Vagina (tissue), 2 donors: Measurements from ENCODE around the gene BUB1B. TPM values are rescaled to one million over a fixed set of nuclear protein-coding genes. Genes with fewer than 3 reads are reported as not detected.

Experiments
- DNase-seq, 2 donors: peaks; one replicate each; pipeline ENCODE4 v3.0.0-alpha.2; 2017; ENCODE audit errors: extremely low spot score in 2 of 2
- H3K27ac ChIP-seq: fragments of 200-600 bp; sonication (generic); one replicate; pipeline ENCODE4 v1.5.1; 2019
- H3K27me3 ChIP-seq: fragments of 200-600 bp; sonication (generic); one replicate; pipeline ENCODE4 v1.5.1; 2019
- H3K36me3 ChIP-seq, 2 donors: fragments of 200-600 bp; sonication (generic); one replicate each; pipeline ENCODE4 v1.5.1; 2017 to 2019
- H3K4me1 ChIP-seq: fragments of 200-600 bp; sonication (generic); one replicate; pipeline ENCODE4 v1.5.1; 2019
- H3K4me3 ChIP-seq, 2 donors: fragments of 200-600 bp; sonication (generic); 1 replicate in 1 of 2; 2 replicates in 1 of 2; pipeline ENCODE4 v1.5.1; 2016 to 2019
- H3K9me3 ChIP-seq: fragments of 200-600 bp; sonication (generic); one replicate; pipeline ENCODE4 v1.5.1; 2019
- CTCF ChIP-seq, 3 experiments: fragments of 450-650 bp in 2 of 3; fragments of 200-600 bp in 1 of 3; sonication (generic) in 1 of 3; IDR thresholded peaks; one replicate each; pipeline ENCODE4 v1.5.1; 2017 to 2019; ENCODE audit warnings: antibody characterized with exemption in 3 of 3, mild to moderate bottlenecking in 2 of 3, moderate library complexity in 2 of 3
- POLR2A ChIP-seq, 2 donors: fragments of 450-650 bp; IDR thresholded peaks; one replicate each; pipeline ENCODE4 v1.6.1; 2017; ENCODE audit warnings: antibody characterized with exemption in 2 of 2, mild to moderate bottlenecking in 2 of 2, moderate library complexity in 2 of 2
- POLR2AphosphoS5 ChIP-seq, 2 donors: sonication (generic); formaldehyde crosslinking; IDR thresholded peaks; one replicate each; pipeline ENCODE4 v1.9.0; 2017; ENCODE audit warnings: antibody characterized with exemption in 2 of 2, mild to moderate bottlenecking in 2 of 2, low read depth in 1 of 2; ENCODE audit not compliant: insufficient read depth in 1 of 2
- intact Hi-C: fragments of 100-400 bp; cut with DNase I; formaldehyde crosslinking; loops from one replicate; pipeline ENCODE4 v1.15.1; 2023
- total RNA-seq: library from RNA; depleted of rRNA; stranded (reverse); fragments of >200 nt; gene quantifications from one replicate; pipeline ENCODE4 v1.2.3, GENCODE V29; 2016

BUB1B gene
- total RNA-seq, 1 donor from 2014 or later, result 5.6 TPM

- no peaks in the 10 kb centered on the region for H3K36me3 ChIP-seq
Measured at GRCh38 chr15:40257656-40258450, 97.0 kb downstream of the BUB1B start.

GRCh38 chr15:40258544-40258943, 97.7 kb downstream of the BUB1B start:
- H3K27ac ChIP-seq, result no peak overlapping the region
- no peaks in the 10 kb centered on the region for H3K36me3 ChIP-seq
- H3K4me1 ChIP-seq, result peaks cover 13% of the 10 kb centered on the region
- DNase-seq, result no peak
- TF ChIP-seq CTCF (IDR thresholded peaks at IDR 0.05) (no peak), POLR2A (IDR thresholded peaks at IDR 0.05) (no peak), POLR2AphosphoS5 (IDR thresholded peaks at IDR 0.05; ENCODE audit: insufficient read depth in 1 of 2, low read depth in 1 of 2) (no peak)
- H3K9me3 ChIP-seq, result no peaks in the 10 kb centered on the region
- H3K27me3 ChIP-seq, result no peaks in the 10 kb centered on the region
- intact Hi-C loops, result no loop called here
- no peak overlapping the region for H3K4me3 ChIP-seq

More at GRCh38 chr15:40257656-40258450, 97.0 kb downstream of the BUB1B start:
- peaks cover 15% of the 10 kb centered on the region for H3K4me1 ChIP-seq
- no peak overlapping the region for H3K27ac ChIP-seq
- H3K4me3 ChIP-seq, result no peak overlapping the region
- intact Hi-C loops, result no loop called here
- no peak for DNase-seq
- no peak for TF ChIP-seq POLR2A (IDR thresholded peaks at IDR 0.05)
- TF ChIP-seq CTCF (IDR thresholded peaks at IDR 0.05), result no peak
- no peak for TF ChIP-seq POLR2AphosphoS5 (IDR thresholded peaks at IDR 0.05; ENCODE audit: insufficient read depth in 1 of 2, low read depth in 1 of 2)
- no peaks in the 10 kb centered on the region for H3K9me3 ChIP-seq
- H3K27me3 ChIP-seq, result no peaks in the 10 kb centered on the region

GRCh38 chr15:40259021-40259420, 98.2 kb downstream of the BUB1B start:
- no peak overlapping the region for H3K27ac ChIP-seq
- no peaks in the 10 kb centered on the region for H3K36me3 ChIP-seq
- no peak for DNase-seq
- no peaks in the 10 kb centered on the region for H3K27me3 ChIP-seq
- no peak for TF ChIP-seq CTCF (IDR thresholded peaks at IDR 0.05)
- TF ChIP-seq POLR2A (IDR thresholded peaks at IDR 0.05), result no peak
- no peak for TF ChIP-seq POLR2AphosphoS5 (IDR thresholded peaks at IDR 0.05; ENCODE audit: insufficient read depth in 1 of 2, low read depth in 1 of 2)
- peaks cover 15% of the 10 kb centered on the region for H3K4me1 ChIP-seq
- no peak overlapping the region for H3K4me3 ChIP-seq
- intact Hi-C loops, result no loop called here
- H3K9me3 ChIP-seq, result no peaks in the 10 kb centered on the region

- DNase-seq, result no peak
- intact Hi-C loops, result no loop called here
- TF ChIP-seq POLR2AphosphoS5 (IDR thresholded peaks at IDR 0.05; ENCODE audit: insufficient read depth in 1 of 2, low read depth in 1 of 2) (peak in 1 of 2 donors; percentile 80), POLR2A (IDR thresholded peaks at IDR 0.05) (no peak), CTCF (IDR thresholded peaks at IDR 0.05) (no peak)
- no peaks in the 10 kb centered on the region for H3K36me3 ChIP-seq
- H3K4me1 ChIP-seq, result peaks cover 44% of the 10 kb centered on the region
- no peaks in the 10 kb centered on the region for H3K27me3 ChIP-seq
- peak overlapping the region in 1 of 2 donors; percentile 3 for H3K4me3 ChIP-seq
- peak overlapping the region; percentile 87 for H3K27ac ChIP-seq
- no peaks in the 10 kb centered on the region for H3K9me3 ChIP-seq
Measured at GRCh38 chr15:40263024-40263754, 102.3 kb downstream of the BUB1B start.
